ENCODE results near the gene DAPK2.
"Not testable (repeated sequence)": the region's sequence is repeated elsewhere in the genome, so short reads cannot be mapped to it uniquely, and the experiment has no call there.

Gene DAPK2

GRCh38 chr15:64060716-64061115 lies 14.4 kb upstream of the DAPK2 start:
- Histone ChIP-seq H3K27ac (ENCODE audit: low read length) (no peak overlapping the region), H2AFZ (ENCODE audit: low read depth, low read length) (no peak overlapping the region), H4K20me1 (ENCODE audit: insufficient read depth, low read length) (no peaks in the 10 kb centered on the region), H3K4me1 (ENCODE audit: insufficient read depth, low read length) (no peaks in the 10 kb centered on the region), H3K36me3 (ENCODE audit: insufficient read depth, low read length) (no peaks in the 10 kb centered on the region), H3K9ac (ENCODE audit: low read depth, low read length) (no peak overlapping the region), H3K27me3 (ENCODE audit: insufficient read depth, low read length, poor library complexity) (no peaks in the 10 kb centered on the region), H3K4me3 (ENCODE audit: low read depth in 1 of 2, low read length in 2 of 2) (no peak overlapping the region), H3K4me2 (ENCODE audit: insufficient read depth, low read length) (no peak overlapping the region), H3K9me3 (ENCODE audit: insufficient read depth, low read length, severe bottlenecking) (no peaks in the 10 kb centered on the region), H3K79me2 (ENCODE audit: insufficient read depth, low read length) (no peaks in the 10 kb centered on the region)
- ATAC-seq (ENCODE audit: insufficient read depth, low read depth) (no peak), DNase-seq (no peak)
- no peak for TF ChIP-seq EZH2 (IDR thresholded peaks at IDR 0.05; ENCODE audit: borderline replicate concordance, low read depth, low read length, severe bottlenecking)
- no peak for TF ChIP-seq CTCF (IDR thresholded peaks at IDR 0.05; ENCODE audit: borderline replicate concordance, extremely low read depth, low read length, poor library complexity, severe bottlenecking)

GRCh38 chr15:64059104-64059503 lies 12.8 kb upstream of the DAPK2 start:
- ATAC-seq (ENCODE audit: insufficient read depth, low read depth); H3K4me1 ChIP-seq (ENCODE audit: insufficient read depth, low read length); H2AFZ ChIP-seq (ENCODE audit: low read depth, low read length); H3K27ac ChIP-seq (ENCODE audit: low read length); H3K27me3 ChIP-seq (ENCODE audit: insufficient read depth, low read length, poor library complexity); H3K9ac ChIP-seq (ENCODE audit: low read depth, low read length); DNase-seq; H3K36me3 ChIP-seq (ENCODE audit: insufficient read depth, low read length); H3K9me3 ChIP-seq (ENCODE audit: insufficient read depth, low read length, severe bottlenecking); H3K79me2 ChIP-seq (ENCODE audit: insufficient read depth, low read length); H4K20me1 ChIP-seq (ENCODE audit: insufficient read depth, low read length); H3K4me3 ChIP-seq (ENCODE audit: low read depth in 1 of 2, low read length in 2 of 2); H3K4me2 ChIP-seq (ENCODE audit: insufficient read depth, low read length): not testable (repeated sequence)

- no peaks in the 10 kb centered on the region for H3K36me3 ChIP-seq (ENCODE audit: insufficient read depth, low read length)
- no peak overlapping the region for H3K4me3 ChIP-seq (ENCODE audit: low read depth in 1 of 2, low read length in 2 of 2)
- no peak overlapping the region for H2AFZ ChIP-seq (ENCODE audit: low read depth, low read length)
- DNase-seq (no peak), ATAC-seq (ENCODE audit: insufficient read depth, low read depth) (no peak)
- no peak overlapping the region for H3K4me2 ChIP-seq (ENCODE audit: insufficient read depth, low read length)
- no peaks in the 10 kb centered on the region for H3K9me3 ChIP-seq (ENCODE audit: insufficient read depth, low read length, severe bottlenecking)
- H4K20me1 ChIP-seq (ENCODE audit: insufficient read depth, low read length), result no peaks in the 10 kb centered on the region
- no peak overlapping the region for H3K27ac ChIP-seq (ENCODE audit: low read length)
- no peaks in the 10 kb centered on the region for H3K27me3 ChIP-seq (ENCODE audit: insufficient read depth, low read length, poor library complexity)
- no peaks in the 10 kb centered on the region for H3K79me2 ChIP-seq (ENCODE audit: insufficient read depth, low read length)
- TF ChIP-seq CTCF (IDR thresholded peaks at IDR 0.05; ENCODE audit: borderline replicate concordance, extremely low read depth, low read length, poor library complexity, severe bottlenecking) (no peak), EZH2 (IDR thresholded peaks at IDR 0.05; ENCODE audit: borderline replicate concordance, low read depth, low read length, severe bottlenecking) (no peak)
- no peaks in the 10 kb centered on the region for H3K4me1 ChIP-seq (ENCODE audit: insufficient read depth, low read length)
- H3K9ac ChIP-seq (ENCODE audit: low read depth, low read length), result no peak overlapping the region
These were observed 12.0 kb upstream of the DAPK2 start for GRCh38 chr15:64058279-64058678.

GRCh38 chr15:64053674-64054073 lies 7.4 kb upstream of the DAPK2 start:
- not testable (repeated sequence) for H3K4me3 ChIP-seq (ENCODE audit: low read depth in 1 of 2, low read length in 2 of 2); H3K4me2 ChIP-seq (ENCODE audit: insufficient read depth, low read length); H3K4me1 ChIP-seq (ENCODE audit: insufficient read depth, low read length); H3K9ac ChIP-seq (ENCODE audit: low read depth, low read length); H3K27ac ChIP-seq (ENCODE audit: low read length); DNase-seq; ATAC-seq (ENCODE audit: insufficient read depth, low read depth); H2AFZ ChIP-seq (ENCODE audit: low read depth, low read length); H3K79me2 ChIP-seq (ENCODE audit: insufficient read depth, low read length); H3K9me3 ChIP-seq (ENCODE audit: insufficient read depth, low read length, severe bottlenecking); H3K36me3 ChIP-seq (ENCODE audit: insufficient read depth, low read length); H3K27me3 ChIP-seq (ENCODE audit: insufficient read depth, low read length, poor library complexity); H4K20me1 ChIP-seq (ENCODE audit: insufficient read depth, low read length)
